ENCODE results near the gene CRLF1. TPM values are rescaled to one million over a fixed set of nuclear protein-coding genes. Genes with fewer than 3 reads are reported as not detected.

CRLF1 gene
- total RNA-seq, 1 donor from 2014 or later, result not detected

GRCh38 chr19:18636183-18636968, 29.8 kb upstream of the CRLF1 start:
- CTCF ChIA-PET, result no interaction called here
- Mint-ChIP-seq H3K4me1 (peaks cover 23% of the 10 kb centered on the region), H3K36me3 (ENCODE audit: low read depth) (no peaks in the 10 kb centered on the region), H3K27ac (peak overlapping the region; percentile 84), H3K27me3 (no peaks in the 10 kb centered on the region), H3K9me3 (no peaks in the 10 kb centered on the region), H3K4me3 (peak overlapping the region; percentile 88)
- ATAC-seq (ENCODE audit: low read depth) (peak; percentile 86), DNase-seq (peak; percentile 99)
- POLR2A ChIA-PET, result no interaction called here
- intact Hi-C loops (cut with micrococcal nuclease), result loop anchor here (1.0 to 5.0 kb wide), 12 partner anchors 46 to 556 kb away; partner anchors contain the start of genes ARMC6, BORCS8, COPE and CRTC1
- TF ChIP-seq CTCF (IDR thresholded peaks at IDR 0.05), result no peak

GRCh38 chr19:18635831-18636182, 29.2 kb upstream of the CRLF1 start:
- Mint-ChIP-seq H3K27me3 (no peaks in the 10 kb centered on the region), H3K27ac (peak overlapping the region; percentile 84), H3K9me3 (no peaks in the 10 kb centered on the region), H3K4me3 (peak overlapping the region; percentile 88), H3K4me1 (peaks cover 23% of the 10 kb centered on the region), H3K36me3 (ENCODE audit: low read depth) (no peaks in the 10 kb centered on the region)
- CTCF ChIA-PET, result no interaction called here
- DNase-seq, result no peak
- no peak for TF ChIP-seq CTCF (IDR thresholded peaks at IDR 0.05)
- POLR2A ChIA-PET, result no interaction called here
- no peak for ATAC-seq (ENCODE audit: low read depth)
- intact Hi-C loops (cut with micrococcal nuclease), result loop anchor here (1.0 to 5.0 kb wide), 12 partner anchors 47 to 556 kb away; partner anchors contain the start of genes ARMC6, BORCS8, COPE and CRTC1

- Mint-ChIP-seq H3K27me3 (peaks cover under 1% of the 10 kb centered on the region), H3K4me3 (no peak overlapping the region), H3K4me1 (peaks cover 23% of the 10 kb centered on the region), H3K27ac (no peak overlapping the region), H3K9me3 (no peaks in the 10 kb centered on the region), H3K36me3 (ENCODE audit: low read depth) (no peaks in the 10 kb centered on the region)
- no peak for TF ChIP-seq CTCF (IDR thresholded peaks at IDR 0.05)
- CTCF ChIA-PET, result no interaction called here
- POLR2A ChIA-PET, result no interaction called here
- intact Hi-C loops (cut with micrococcal nuclease), result loop anchor here (5.0 kb wide), 2 partner anchors 153 to 398 kb away; partner anchors contain the start of genes ARMC6 and SUGP2
- DNase-seq, result no peak
- ATAC-seq (ENCODE audit: low read depth), result no peak
These were observed 28.2 kb upstream of the CRLF1 start for GRCh38 chr19:18634612-18635297.

- H3K4me1 Mint-ChIP-seq, result peaks cover 22% of the 10 kb centered on the region
- CTCF ChIA-PET, result no interaction called here
These were observed 26.7 kb upstream of the CRLF1 start for GRCh38 chr19:18633321-18633720.

More at GRCh38 chr19:18633321-18633720, 26.7 kb upstream of the CRLF1 start:
- POLR2A ChIA-PET, result no interaction called here
- TF ChIP-seq CTCF (IDR thresholded peaks at IDR 0.05), result no peak
- H3K36me3 Mint-ChIP-seq (ENCODE audit: low read depth), result no peaks in the 10 kb centered on the region
- DNase-seq (no peak), ATAC-seq (ENCODE audit: low read depth) (no peak)
- no peaks in the 10 kb centered on the region for H3K9me3 Mint-ChIP-seq
- intact Hi-C loops (cut with micrococcal nuclease), result no loop called here
- no peak overlapping the region for H3K27ac Mint-ChIP-seq
- no peak overlapping the region for H3K4me3 Mint-ChIP-seq
- peaks cover 3% of the 10 kb centered on the region for H3K27me3 Mint-ChIP-seq
